Smooth muscle cell of the coronary artery (primary cell): ENCODE measurements around the gene TCAIM. TPM values are rescaled to one million over a fixed set of nuclear protein-coding genes. Genes with fewer than 3 reads are reported as not detected.

Experiments
- total RNA-seq: library from RNA; depleted of rRNA; stranded (reverse); fragments of >200 nt; gene quantifications from 2 replicates; pipeline ENCODE4 v1.2.3, GENCODE V29; 2014; ENCODE audit warnings: low replicate concordance

Gene TCAIM
- 10.8 and 14.5 TPM in 2 replicates for total RNA-seq

GRCh38 chr3:44338010-44338827 is at the start of gene TCAIM:
TSS of gene TCAIM (plus strand) at chr3:44338766. CDS start at chr3:44354783, 16,017 bp downstream.

Other genes starting within 250 kb of the TCAIM start
- gene TOPAZ1, start 96.9 kb upstream of the TCAIM start, total RNA-seq: not detected in 2 replicates
- gene ZNF445, start 138.9 kb downstream of the TCAIM start, total RNA-seq: 6.9 and 9.1 TPM in 2 replicates
- gene ZKSCAN7, start 216.4 kb downstream of the TCAIM start, total RNA-seq: 4.6 and 8.3 TPM in 2 replicates
- gene ZNF660, start 246.2 kb downstream of the TCAIM start, total RNA-seq: 0.59 and 1.9 TPM in 2 replicates